Measurements from ENCODE around the gene EYA2.
"Not testable (repeated sequence)": the region's sequence is repeated elsewhere in the genome, so short reads cannot be mapped to it uniquely, and the experiment has no call there.

Gene EYA2

DNA sequence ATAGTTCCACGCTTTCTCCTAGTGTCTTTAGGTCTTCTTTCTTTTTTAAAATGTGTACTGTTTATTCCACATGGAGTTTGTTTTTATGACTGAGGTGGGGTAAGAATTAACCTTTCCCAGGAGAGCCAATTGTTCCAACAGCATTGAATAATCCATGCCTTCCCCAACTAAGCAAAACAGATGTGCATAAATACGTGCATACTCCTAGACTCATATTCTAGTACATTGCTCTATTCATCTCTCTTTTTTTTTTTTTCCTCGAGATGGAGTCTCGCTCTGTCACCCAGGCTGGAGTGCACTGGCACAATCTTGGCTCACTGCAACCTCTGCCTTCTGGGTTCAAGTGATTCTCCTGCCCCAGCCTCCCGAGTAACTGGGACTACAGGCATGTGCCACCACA lies 14.7 kb upstream of the EYA2 start:
- peaks cover 23% of the 10 kb centered on the region for H3K27me3 Mint-ChIP-seq
- ATAC-seq, H3K4me1 Mint-ChIP-seq, H3K4me3 Mint-ChIP-seq, DNase-seq, H3K27ac Mint-ChIP-seq, H3K9me3 Mint-ChIP-seq: not testable (repeated sequence)

DNA sequence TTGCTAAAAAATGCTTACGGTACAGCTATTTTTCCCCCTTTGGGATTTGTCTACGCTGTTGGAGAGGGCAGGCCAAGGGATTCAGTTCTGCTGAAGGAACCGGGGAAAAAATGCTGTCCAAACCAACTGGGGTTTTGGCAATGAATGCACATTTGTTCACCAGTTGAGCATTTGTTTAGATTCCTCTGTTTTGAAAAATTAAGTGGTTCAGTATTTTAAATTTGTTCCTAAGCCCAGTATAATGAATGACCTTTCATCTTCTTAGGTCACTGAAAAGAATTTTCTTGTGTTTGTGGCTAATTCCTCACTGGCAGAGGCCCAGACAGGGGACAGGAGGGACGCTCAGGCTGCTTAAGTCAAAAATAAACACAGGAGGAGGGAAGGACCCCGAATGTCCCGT lies 10.8 kb upstream of the EYA2 start:
- Mint-ChIP-seq H3K27ac (no peak overlapping the region), H3K4me1 (no peaks in the 10 kb centered on the region), H3K27me3 (peaks cover 25% of the 10 kb centered on the region), H3K4me3 (no peak overlapping the region), H3K9me3 (no peaks in the 10 kb centered on the region)
- ATAC-seq (no peak), DNase-seq (no peak)

DNA sequence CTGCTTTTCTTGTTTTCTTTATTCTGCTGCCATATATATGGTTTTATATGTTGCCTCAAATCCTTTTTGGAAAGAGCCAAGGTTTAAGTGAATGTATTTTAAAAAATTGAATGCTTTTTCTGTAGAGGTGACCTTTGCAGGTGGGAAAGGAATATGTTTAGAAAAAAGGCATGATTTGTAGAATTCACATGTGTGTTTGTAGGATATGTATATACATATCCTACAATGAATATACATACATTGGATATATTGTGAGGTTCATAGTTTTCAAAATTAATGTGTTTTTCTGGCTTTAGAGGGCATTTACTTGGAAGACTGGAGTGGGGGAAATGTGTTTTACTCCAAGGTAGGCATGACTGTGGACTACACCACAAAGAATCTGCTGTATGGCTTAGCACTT lies 4.0 kb upstream of the EYA2 start:
- no peak overlapping the region for H3K4me3 Mint-ChIP-seq
- DNase-seq (no peak), ATAC-seq (no peak)
- no peaks in the 10 kb centered on the region for H3K4me1 Mint-ChIP-seq
- peak overlapping the region in 1 of 2 donors; percentile 7 for H3K27ac Mint-ChIP-seq
- H3K9me3 Mint-ChIP-seq, result peaks cover 0 to 7% of the 10 kb centered on the region in 2 donors
- H3K27me3 Mint-ChIP-seq, result peaks cover 43% of the 10 kb centered on the region

DNA sequence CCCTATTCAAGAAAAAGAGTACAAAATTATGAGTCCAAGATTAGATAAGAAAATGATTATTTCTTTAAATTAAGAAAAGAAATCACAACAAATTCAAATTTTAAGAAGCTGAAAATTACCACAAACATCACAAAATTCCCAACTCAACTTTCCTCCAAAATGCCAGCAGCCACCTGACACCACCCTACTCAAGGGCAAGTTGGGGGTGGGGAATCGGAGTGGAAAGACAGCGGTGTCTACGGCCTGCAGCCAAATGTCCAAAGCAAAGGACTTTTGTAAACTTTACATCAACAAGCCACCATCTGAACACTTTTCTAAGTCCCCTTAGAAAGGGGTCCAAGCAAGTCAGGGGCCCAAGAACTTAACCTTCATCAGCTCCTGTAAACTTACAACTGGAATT lies 1.6 kb upstream of the EYA2 start:
- Mint-ChIP-seq H3K27ac (no peak overlapping the region), H3K9me3 (peaks cover 0 to 7% of the 10 kb centered on the region in 2 donors), H3K4me1 (no peaks in the 10 kb centered on the region), H3K27me3 (peaks cover 63% of the 10 kb centered on the region), H3K4me3 (no peak overlapping the region)
- DNase-seq (no peak), ATAC-seq (no peak)

DNA sequence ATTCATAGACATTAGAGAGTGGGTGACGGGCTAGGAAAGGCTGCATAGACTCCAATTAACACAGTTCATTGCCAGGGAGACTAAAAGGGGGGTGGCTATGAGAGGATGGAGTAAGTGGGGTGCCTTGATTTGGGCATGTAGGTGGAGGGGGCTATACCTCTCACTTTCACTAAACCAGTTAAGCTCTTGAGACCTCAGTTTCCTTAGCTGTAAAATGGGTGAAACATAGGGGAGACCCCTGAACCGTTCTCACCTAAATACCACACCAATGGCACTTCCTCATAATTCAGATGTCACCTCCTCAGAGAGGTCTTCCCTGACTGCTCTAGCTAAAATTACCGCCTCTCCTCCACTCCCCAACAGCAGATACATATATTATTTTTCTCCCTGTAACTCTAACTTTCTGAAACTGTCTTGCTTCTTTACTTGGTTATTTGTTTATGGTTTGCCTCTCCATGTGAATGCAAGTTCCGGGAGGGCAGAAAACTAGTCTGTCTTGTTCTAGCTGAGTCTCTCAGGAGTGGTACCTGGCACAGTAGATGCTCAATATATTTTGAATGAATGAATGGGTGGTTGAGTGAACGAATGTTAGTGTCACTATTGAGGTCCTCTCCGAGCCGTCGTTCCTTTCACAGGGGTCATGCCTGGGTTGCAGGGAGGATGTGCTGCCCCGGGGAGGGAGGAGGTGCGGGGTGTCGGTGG lies 615 bp upstream of the EYA2 start:
- peaks cover 0 to 7% of the 10 kb centered on the region in 2 donors for H3K9me3 Mint-ChIP-seq
- DNase-seq (no peak), ATAC-seq (no peak)
- H3K27ac Mint-ChIP-seq, result no peak overlapping the region
- peaks cover 72% of the 10 kb centered on the region for H3K27me3 Mint-ChIP-seq
- H3K4me3 Mint-ChIP-seq, result no peak overlapping the region
- no peaks in the 10 kb centered on the region for H3K4me1 Mint-ChIP-seq

DNA sequence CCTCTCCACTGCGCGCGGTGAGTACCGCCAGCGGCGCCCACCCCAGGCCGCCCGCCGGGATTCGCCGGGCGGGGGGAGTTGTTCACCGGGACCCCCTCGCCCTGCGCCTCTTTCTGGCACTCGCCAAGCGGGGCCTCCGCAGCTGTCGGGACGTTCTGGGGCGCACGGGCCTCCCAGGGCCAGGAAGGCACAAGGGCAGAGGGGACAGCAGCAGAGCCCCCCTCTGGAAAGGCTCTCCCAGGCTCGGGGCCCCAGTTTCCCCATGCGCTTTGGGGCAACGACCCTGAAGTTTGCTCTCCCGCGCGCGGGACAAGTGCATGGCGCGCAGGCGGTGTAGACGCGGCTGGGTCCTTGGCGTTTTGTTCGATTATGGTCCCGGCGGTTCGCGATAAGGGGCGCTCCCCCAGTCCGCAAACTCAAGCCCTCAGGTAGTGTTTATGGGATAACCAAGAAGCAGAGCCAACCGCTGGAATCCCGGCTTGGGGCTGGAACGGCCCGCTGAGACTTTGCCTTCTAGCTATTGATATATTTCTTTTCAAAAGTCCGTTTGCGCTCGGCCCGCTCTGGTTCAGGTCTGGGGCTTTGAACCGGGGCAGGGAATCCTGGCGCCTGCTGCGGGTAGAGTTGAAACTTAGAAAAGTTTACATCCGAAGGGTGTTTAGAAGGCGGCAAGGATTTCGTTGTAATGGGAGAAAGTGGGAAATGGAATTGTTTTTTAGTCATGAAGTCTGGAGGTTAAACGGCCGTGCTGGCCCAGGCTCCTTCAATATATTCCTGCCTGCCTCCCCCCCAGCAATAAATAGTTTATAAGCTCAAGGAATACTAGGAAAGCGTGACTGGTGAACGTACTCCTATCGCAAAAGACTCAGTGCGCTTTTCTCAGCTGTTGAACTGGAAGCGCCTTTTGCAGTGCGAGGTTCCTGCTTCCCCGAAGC lies 595 bp downstream of the EYA2 start:
- H3K27ac Mint-ChIP-seq, result no peak overlapping the region
- peaks cover 0 to 7% of the 10 kb centered on the region in 2 donors for H3K9me3 Mint-ChIP-seq
- ATAC-seq (no peak), DNase-seq (no peak)
- H3K27me3 Mint-ChIP-seq, result peaks cover 81% of the 10 kb centered on the region
- no peak overlapping the region for H3K4me3 Mint-ChIP-seq
- H3K4me1 Mint-ChIP-seq, result no peaks in the 10 kb centered on the region

DNA sequence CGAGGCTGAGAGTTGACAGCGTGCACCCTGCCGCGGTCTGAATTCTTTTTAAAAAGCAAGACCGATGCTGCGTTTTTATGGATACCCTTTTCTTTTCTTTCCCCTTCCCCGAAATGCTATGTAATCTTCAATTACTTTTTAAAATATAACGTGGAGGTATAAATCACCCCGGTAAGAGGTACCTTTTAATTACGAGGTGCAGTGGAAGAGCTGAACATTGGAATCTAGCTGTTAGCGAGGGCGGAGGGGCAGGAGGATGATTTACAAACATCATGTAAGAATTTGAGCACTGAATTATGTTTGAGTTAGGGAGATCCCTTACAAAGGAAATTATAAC lies 1.2 kb downstream of the EYA2 start:
- Mint-ChIP-seq H3K9me3 (peaks cover 0 to 1% of the 10 kb centered on the region in 2 donors), H3K27ac (no peak overlapping the region), H3K4me1 (no peaks in the 10 kb centered on the region), H3K4me3 (no peak overlapping the region), H3K27me3 (peaks cover 76% of the 10 kb centered on the region)
- no peak for ATAC-seq
- DNase-seq, result no peak

DNA sequence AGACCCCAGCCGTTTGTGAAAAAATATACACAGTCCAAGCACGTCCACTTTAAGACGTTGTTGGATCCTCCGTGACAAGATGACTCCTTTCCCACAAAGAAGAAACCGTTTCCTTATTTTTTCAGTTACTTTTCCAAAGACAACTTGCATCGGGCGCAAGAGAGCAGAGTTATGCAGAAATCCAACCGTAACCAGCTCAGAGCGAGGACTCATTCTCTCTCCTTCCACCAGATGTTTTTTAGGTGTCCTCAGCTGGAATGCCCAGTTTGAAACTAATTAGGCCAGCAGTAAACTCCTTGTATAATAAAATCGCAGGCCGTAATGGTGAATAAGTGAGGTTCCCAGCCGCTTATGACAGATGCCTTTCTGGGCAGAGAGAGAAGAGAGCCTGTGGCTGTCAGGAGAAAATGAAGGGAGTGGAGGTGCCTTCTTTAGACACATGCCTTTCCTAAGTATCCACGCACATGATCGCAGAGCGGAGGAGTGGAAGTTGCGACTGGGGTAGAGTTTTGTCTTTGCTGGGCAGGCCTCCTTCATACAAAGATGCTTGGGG lies 2.8 kb downstream of the EYA2 start:
- Mint-ChIP-seq H3K4me1 (no peaks in the 10 kb centered on the region), H3K27me3 (peaks cover 70% of the 10 kb centered on the region), H3K9me3 (no peaks in the 10 kb centered on the region), H3K4me3 (no peak overlapping the region), H3K27ac (no peak overlapping the region)
- ATAC-seq, result no peak
- DNase-seq, result no peak

DNA sequence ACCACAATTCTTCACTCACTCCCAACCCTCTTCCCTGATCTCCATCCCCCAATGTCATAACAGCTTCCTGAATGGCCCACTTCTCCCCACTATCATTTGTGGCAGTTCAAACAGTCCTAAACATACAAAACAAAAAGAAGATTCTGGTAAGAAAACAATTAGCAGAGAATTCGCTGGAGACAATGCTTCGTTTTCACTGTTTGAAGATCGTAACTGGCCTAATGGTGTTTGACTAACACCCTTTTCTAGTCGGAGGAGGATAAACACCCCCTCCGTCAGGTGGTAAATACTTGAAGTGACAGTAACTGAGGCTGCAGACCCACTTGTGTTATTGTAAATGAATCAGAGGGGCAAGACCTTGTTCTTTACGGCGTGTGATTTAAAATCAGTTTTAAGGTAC lies 3.8 kb downstream of the EYA2 start:
- Mint-ChIP-seq H3K27ac (no peak overlapping the region), H3K4me1 (no peaks in the 10 kb centered on the region), H3K4me3 (no peak overlapping the region), H3K27me3 (peaks cover 62% of the 10 kb centered on the region), H3K9me3 (no peaks in the 10 kb centered on the region)
- ATAC-seq (no peak), DNase-seq (no peak)

DNA sequence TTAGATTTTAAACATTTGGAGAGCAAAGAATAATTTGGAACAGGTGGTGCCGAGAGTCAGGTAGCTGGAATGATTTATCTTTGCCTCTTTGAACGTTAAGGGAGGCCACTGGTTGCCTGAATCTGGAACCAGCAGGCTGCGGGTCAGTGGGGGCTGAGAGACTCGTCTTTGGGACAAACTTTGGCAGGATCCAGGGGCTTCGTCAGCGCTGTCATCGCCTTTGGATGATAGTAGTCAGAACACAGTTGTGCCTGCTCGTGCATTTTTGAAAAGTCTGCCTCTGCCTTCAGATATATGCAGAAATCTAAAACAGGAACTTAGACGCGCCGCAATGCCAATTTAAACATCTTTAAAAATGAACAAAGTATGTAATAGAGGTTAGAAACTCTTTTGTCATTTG lies 5.0 kb downstream of the EYA2 start:
- H3K4me1 Mint-ChIP-seq, result no peaks in the 10 kb centered on the region
- no peak for DNase-seq
- H3K4me3 Mint-ChIP-seq, result no peak overlapping the region
- ATAC-seq, result no peak
- H3K9me3 Mint-ChIP-seq, result no peaks in the 10 kb centered on the region
- H3K27ac Mint-ChIP-seq, result no peak overlapping the region
- H3K27me3 Mint-ChIP-seq, result peaks cover 50% of the 10 kb centered on the region

DNA sequence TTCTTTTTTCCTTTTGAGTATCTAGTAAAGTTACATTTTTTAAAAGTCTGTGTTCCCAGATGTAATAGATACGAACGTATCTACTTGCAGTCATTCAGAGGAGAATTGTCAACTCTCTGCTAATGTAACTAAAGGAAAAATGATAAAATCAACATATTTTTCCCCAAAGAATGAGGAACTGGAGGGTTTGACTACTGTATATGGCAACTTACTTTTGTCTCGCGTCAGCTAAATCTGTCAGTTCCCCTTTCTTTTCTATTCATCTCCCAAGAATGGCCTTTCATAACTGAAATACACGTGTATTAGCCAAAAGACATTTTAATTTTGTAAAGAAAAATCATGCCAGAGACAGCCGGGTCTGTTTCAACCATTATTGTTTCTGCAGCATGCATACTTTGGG lies 5.4 kb downstream of the EYA2 start:
- DNase-seq (no peak), ATAC-seq (no peak)
- H3K9me3 Mint-ChIP-seq, result no peaks in the 10 kb centered on the region
- peaks cover 48% of the 10 kb centered on the region for H3K27me3 Mint-ChIP-seq
- H3K4me1 Mint-ChIP-seq, result no peaks in the 10 kb centered on the region
- H3K4me3 Mint-ChIP-seq, result no peak overlapping the region
- H3K27ac Mint-ChIP-seq, result no peak overlapping the region

DNA sequence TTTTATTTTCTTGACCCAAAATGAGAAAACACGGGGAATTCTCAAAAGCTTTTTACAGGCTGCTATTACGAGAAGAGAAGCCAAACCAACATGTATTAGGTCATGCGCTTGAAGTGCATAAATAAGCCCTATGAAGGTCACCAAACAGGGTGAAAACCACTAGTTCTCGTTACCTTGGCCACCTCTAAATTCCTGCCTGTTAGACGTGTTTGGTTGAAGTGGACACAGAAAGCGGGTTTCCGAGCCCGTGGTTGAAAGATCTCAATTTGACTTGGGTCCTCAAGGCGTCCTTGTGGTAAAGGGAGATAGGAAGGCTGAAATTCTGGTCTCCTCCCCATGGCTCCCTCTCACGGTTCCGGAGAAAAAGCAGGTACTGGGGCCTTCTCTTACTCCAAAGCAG lies 6.2 kb downstream of the EYA2 start:
- Mint-ChIP-seq H3K4me1 (no peaks in the 10 kb centered on the region), H3K4me3 (no peak overlapping the region), H3K27me3 (peaks cover 41% of the 10 kb centered on the region), H3K9me3 (no peaks in the 10 kb centered on the region), H3K27ac (no peak overlapping the region)
- ATAC-seq (no peak), DNase-seq (no peak)

DNA sequence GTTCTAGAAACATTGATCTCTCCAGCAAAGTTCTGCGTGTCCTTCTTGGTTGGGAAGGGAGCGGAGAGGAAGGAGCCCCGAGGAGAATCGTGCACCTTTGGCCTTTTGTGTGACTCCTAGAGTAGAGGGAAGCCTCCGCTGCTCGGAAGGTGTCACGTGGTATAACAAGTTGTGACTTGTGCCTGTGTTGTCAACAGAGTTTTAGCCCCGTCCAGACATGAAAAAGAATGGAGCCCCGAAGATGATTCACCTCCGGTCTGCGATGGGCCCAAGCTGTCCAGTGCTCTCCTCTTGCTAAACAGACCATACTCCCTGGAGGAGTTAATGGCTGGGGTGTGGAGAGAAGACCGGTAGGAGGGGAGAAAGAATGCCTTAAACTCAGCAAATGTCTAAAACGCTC lies 7.0 kb downstream of the EYA2 start:
- H3K4me1 Mint-ChIP-seq, result no peaks in the 10 kb centered on the region
- H3K27ac Mint-ChIP-seq, result no peak overlapping the region
- no peak for DNase-seq
- no peak overlapping the region for H3K4me3 Mint-ChIP-seq
- peaks cover 33% of the 10 kb centered on the region for H3K27me3 Mint-ChIP-seq
- H3K9me3 Mint-ChIP-seq, result no peaks in the 10 kb centered on the region
- no peak for ATAC-seq

DNA sequence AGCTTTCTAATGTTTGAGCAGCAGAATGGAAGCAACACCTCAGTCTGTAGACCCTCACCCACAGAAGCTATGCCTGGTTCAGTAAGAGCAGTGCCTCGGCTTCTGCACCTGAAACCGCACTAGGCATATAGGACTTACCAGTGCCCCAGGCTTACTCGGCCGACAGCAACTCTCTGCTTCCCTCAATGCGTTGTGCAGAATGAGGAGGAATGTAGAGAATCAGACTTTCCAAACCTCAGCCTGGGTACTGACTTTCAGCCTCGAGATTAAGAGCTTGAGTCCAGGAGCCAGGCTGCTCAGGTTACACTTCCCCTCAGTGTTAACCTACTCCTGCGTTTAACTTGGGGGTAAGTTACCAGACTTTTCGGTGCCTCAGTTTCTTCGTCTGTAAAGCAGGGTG lies 8.6 kb downstream of the EYA2 start:
- peaks cover 17% of the 10 kb centered on the region for H3K27me3 Mint-ChIP-seq
- H3K4me3 Mint-ChIP-seq, result no peak overlapping the region
- no peaks in the 10 kb centered on the region for H3K4me1 Mint-ChIP-seq
- no peak overlapping the region for H3K27ac Mint-ChIP-seq
- DNase-seq, result no peak
- H3K9me3 Mint-ChIP-seq, result no peaks in the 10 kb centered on the region
- no peak for ATAC-seq

DNA sequence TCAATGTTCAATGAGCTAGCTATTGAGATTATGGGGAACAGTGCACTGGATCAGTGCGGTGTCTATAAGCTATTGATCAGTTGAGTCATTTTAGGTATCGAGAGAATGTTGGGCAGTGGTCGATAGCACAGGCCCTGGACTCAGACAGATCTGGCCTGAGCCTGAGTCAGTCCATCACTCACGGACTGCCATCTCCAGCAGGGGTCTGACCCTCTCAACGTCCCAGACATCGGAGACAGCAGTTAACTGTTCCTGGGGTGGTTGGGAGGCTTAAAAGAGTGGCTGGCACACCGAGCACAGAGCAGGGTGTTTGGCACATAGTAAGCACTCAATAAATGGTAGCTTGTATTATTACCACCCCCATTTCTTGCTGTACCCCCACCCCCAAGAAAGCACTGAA lies 9.3 kb downstream of the EYA2 start:
- DNase-seq (no peak), ATAC-seq (no peak)
- Mint-ChIP-seq H3K9me3 (no peaks in the 10 kb centered on the region), H3K27me3 (peaks cover 10% of the 10 kb centered on the region), H3K27ac (no peak overlapping the region), H3K4me3 (no peak overlapping the region), H3K4me1 (no peaks in the 10 kb centered on the region)

DNA sequence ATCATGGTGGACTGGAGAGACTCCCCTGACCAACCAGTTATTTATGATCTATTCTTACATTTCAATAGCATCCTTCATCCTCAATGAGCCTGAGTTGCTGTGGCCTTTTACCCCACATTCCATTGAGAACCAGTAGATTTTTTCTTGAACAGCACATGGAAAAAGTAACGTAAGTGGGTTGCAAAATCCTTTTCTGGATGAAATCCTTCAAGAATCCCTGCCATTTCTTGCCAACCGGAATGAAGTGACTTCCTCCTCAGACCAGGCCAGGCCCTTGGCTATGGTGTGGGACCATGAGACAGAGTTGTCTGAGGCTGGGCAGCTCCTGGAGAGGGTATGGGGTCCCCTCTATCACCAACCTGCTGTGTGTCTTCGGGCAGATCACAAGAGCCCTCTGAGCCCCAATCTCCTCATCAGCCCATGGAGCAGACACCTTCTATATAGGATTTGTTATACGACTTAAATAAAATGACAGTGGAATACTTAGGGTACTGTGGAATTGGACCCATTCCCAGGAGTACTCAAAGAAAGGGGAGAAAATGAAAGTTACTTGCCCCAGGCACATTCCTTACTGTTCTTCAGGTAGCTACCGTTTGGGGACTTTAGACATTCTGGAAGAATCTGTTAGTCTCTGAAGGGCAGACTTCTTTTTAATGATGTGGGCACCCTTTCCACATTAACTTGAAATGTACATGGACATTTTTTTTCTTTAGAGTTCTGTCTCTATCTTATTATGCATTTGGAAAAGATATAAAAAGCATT lies 10.9 kb downstream of the EYA2 start:
- Mint-ChIP-seq H3K9me3 (no peaks in the 10 kb centered on the region), H3K4me1 (no peaks in the 10 kb centered on the region), H3K27ac (no peak overlapping the region), H3K27me3 (peaks cover 7% of the 10 kb centered on the region), H3K4me3 (no peak overlapping the region)
- DNase-seq (no peak), ATAC-seq (no peak)

All from stimulated activated naive CD8-positive, alpha-beta T cell treated with anti-CD3 and anti-CD28 coated beads, Interleukin-15, amount 100 ng/mL, for 72 hours (primary cell).